H1 (cell line): ENCODE data around the gene TRABD2B. TPM values are rescaled to one million over a fixed set of nuclear protein-coding genes. Genes with fewer than 3 reads are reported as not detected.

Experiments
- CTCF ChIA-PET: fragments of 300-600 bp; sonication (Branson Sonifier 250); formaldehyde crosslinking; loops from one replicate; lab custom pipeline; 2021; ENCODE audit not compliant: partially characterized antibody; lab: Charles Lee
- POLR2A ChIA-PET: fragments of 300-600 bp; sonication (Branson Sonifier 250); formaldehyde crosslinking; loops from one replicate; lab custom pipeline; 2021; ENCODE audit warnings: inconsistent platforms; ENCODE audit not compliant: partially characterized antibody; lab: Charles Lee
- DNase-seq, 2 experiments: peaks; one replicate each; pipeline versions ENCODE4 v3.0.0 to v3.0.0-alpha.2; 2010 to 2022; ENCODE audit warnings: low spot score in 2 of 2, low read depth in 1 of 2, mixed read lengths in 1 of 2
- FAIRE-seq: peaks from 2 replicates; lab custom pipeline; 2011; peaks lifted over from hg19 to GRCh38; lab: Jason Lieb, UNC
- H2AFZ ChIP-seq: 2 replicates; pipeline ENCODE4 v1.8.1; 2012; ENCODE audit warnings: low read length, inconsistent platforms
- H2AK5ac ChIP-seq: 2 replicates; pipeline ENCODE4 v1.6.1; 2013; ENCODE audit warnings: low read depth, low read length
- H2BK120ac ChIP-seq: replicated peaks from 2 replicates; pipeline ENCODE3; 2013; ENCODE audit warnings: low read depth, low read length, inconsistent platforms
- H2BK12ac ChIP-seq: 2 replicates; pipeline ENCODE4 v1.6.1; 2013; ENCODE audit warnings: low read depth, low read length
- H2BK15ac ChIP-seq: 2 replicates; pipeline ENCODE4 v1.6.1; 2013; ENCODE audit warnings: low read length
- H2BK20ac ChIP-seq: 2 replicates; pipeline ENCODE4 v1.6.1; 2013; ENCODE audit warnings: low read length
- H2BK5ac ChIP-seq: 2 replicates; pipeline ENCODE4 v1.6.1; 2013; ENCODE audit warnings: low read depth, low read length
- H3K14ac ChIP-seq: 2 replicates; pipeline ENCODE4 v1.6.1; 2013; ENCODE audit warnings: inconsistent platforms; ENCODE audit not compliant: insufficient read length
- H3K18ac ChIP-seq: 2 replicates; pipeline ENCODE4 v1.6.1; 2013; ENCODE audit warnings: low read length; ENCODE audit errors: extremely low read depth
- H3K23ac ChIP-seq: 2 replicates; pipeline ENCODE4 v1.6.1; 2013; ENCODE audit warnings: inconsistent platforms; ENCODE audit not compliant: insufficient read length
- H3K23me2 ChIP-seq: 2 replicates; pipeline ENCODE4 v1.6.1; 2013; ENCODE audit warnings: low read depth, low read length
- H3K27ac ChIP-seq: 2 replicates; pipeline ENCODE4 v1.6.1; 2011; ENCODE audit warnings: low read depth, low read length, inconsistent platforms
- H3K27me3 ChIP-seq, 4 experiments: replicated peaks in 1 of 4; 1 replicate in 1 of 4; 2 replicates in 3 of 4; pipeline versions ENCODE4 v1.6.1 to v1.8.1; 2011 to 2013; ENCODE audit warnings: low read length in 3 of 4, mild to moderate bottlenecking in 3 of 4, inconsistent platforms in 2 of 4, mixed read lengths in 2 of 4, moderate library complexity in 1 of 4; ENCODE audit not compliant: control insufficient read depth in 3 of 4, insufficient read depth in 3 of 4; ENCODE audit errors: extremely low read depth in 1 of 4
- H3K36me3 ChIP-seq, 4 experiments: 2 replicates each; pipeline versions ENCODE4 v1.6.1 to v1.8.1; 2011 to 2013; ENCODE audit warnings: mild to moderate bottlenecking in 4 of 4, low read length in 3 of 4, moderate library complexity in 2 of 4, control low read depth in 1 of 4, inconsistent platforms in 1 of 4; ENCODE audit not compliant: insufficient read depth in 4 of 4, control insufficient read depth in 2 of 4
- H3K4ac ChIP-seq: replicated peaks from 2 replicates; pipeline ENCODE3; 2013; ENCODE audit warnings: low read length, low read depth, mixed read lengths, inconsistent platforms; ENCODE audit not compliant: insufficient read length
- H3K4me1 ChIP-seq, 4 experiments: replicated peaks in 1 of 4; 1 replicate in 1 of 4; 2 replicates in 3 of 4; pipeline versions ENCODE4 v1.6.1 to v1.8.1; 2011 to 2013; ENCODE audit warnings: low read length in 3 of 4, inconsistent platforms in 2 of 4, mixed read lengths in 1 of 4; ENCODE audit not compliant: insufficient read depth in 4 of 4, control insufficient read depth in 3 of 4
- H3K4me2 ChIP-seq, 2 experiments: 2 replicates each; pipeline versions ENCODE4 v1.6.1 to v1.8.1; 2011 to 2013; ENCODE audit warnings: low read depth in 2 of 2, low read length in 2 of 2, control low read depth in 1 of 2, inconsistent platforms in 1 of 2, mild to moderate bottlenecking in 1 of 2; ENCODE audit not compliant: insufficient read depth in 1 of 2
- H3K4me3 ChIP-seq, 4 experiments: fragments of 200-600, 300-600 bp in 1 of 4; sonication (generic), shearing (Covaris generic), sonication (Bioruptor Twin) in 1 of 4; 2 replicates each; pipeline versions ENCODE4 v1.5.1 to v1.8.1; 2011 to 2016; ENCODE audit warnings: low read length in 4 of 4, low read depth in 3 of 4, control low read depth in 2 of 4, inconsistent platforms in 2 of 4, mild to moderate bottlenecking in 2 of 4, mixed read lengths in 1 of 4, moderate library complexity in 1 of 4; ENCODE audit not compliant: insufficient read depth in 2 of 4; ENCODE audit errors: extremely low read depth in 1 of 4
- H3K56ac ChIP-seq: replicated peaks from 2 replicates; pipeline ENCODE3; 2013; ENCODE audit warnings: low read depth, mild to moderate bottlenecking, mixed read lengths, low read length, inconsistent platforms; ENCODE audit not compliant: insufficient read length
- H3K79me1 ChIP-seq: 2 replicates; pipeline ENCODE4 v1.6.1; 2013; ENCODE audit warnings: low read depth, low read length, control low read depth
- H3K79me2 ChIP-seq, 2 experiments: 2 replicates each; pipeline versions ENCODE4 v1.6.1 to v1.8.1; 2012 to 2013; ENCODE audit warnings: low read length in 2 of 2, mild to moderate bottlenecking in 2 of 2, inconsistent platforms in 1 of 2; ENCODE audit not compliant: insufficient read depth in 2 of 2, control insufficient read depth in 1 of 2
- H3K9ac ChIP-seq, 4 experiments: replicated peaks in 1 of 4; 1 replicate in 1 of 4; 2 replicates in 3 of 4; pipeline versions ENCODE4 v1.6.1 to v1.8.1; 2011 to 2013; ENCODE audit warnings: low read depth in 3 of 4, low read length in 3 of 4, control low read depth in 2 of 4, mild to moderate bottlenecking in 2 of 4, moderate library complexity in 2 of 4, inconsistent platforms in 1 of 4; ENCODE audit errors: extremely low read depth in 1 of 4
- H3K9me3 ChIP-seq, 2 experiments: 2 replicates each; pipeline versions ENCODE4 v1.6.1 to v1.8.1; 2012 to 2013; ENCODE audit warnings: mild to moderate bottlenecking in 2 of 2, moderate library complexity in 2 of 2, control low read depth in 1 of 2, inconsistent platforms in 1 of 2, low read depth in 1 of 2, low read length in 1 of 2, mixed read lengths in 1 of 2; ENCODE audit not compliant: insufficient read depth in 2 of 2
- H4K20me1 ChIP-seq, 2 experiments: replicated peaks in 1 of 2; 2 replicates each; pipeline versions ENCODE3 to v1.8.1; 2011 to 2013; ENCODE audit warnings: inconsistent platforms in 2 of 2, low read length in 2 of 2, mild to moderate bottlenecking in 1 of 2; ENCODE audit not compliant: insufficient read depth in 2 of 2, control insufficient read depth in 1 of 2
- H4K5ac ChIP-seq: 2 replicates; pipeline ENCODE4 v1.6.1; 2013; ENCODE audit warnings: low read length, low read depth, mixed read lengths, inconsistent platforms; ENCODE audit not compliant: insufficient read length
- H4K8ac ChIP-seq: 2 replicates; pipeline ENCODE4 v1.8.0; 2013; ENCODE audit warnings: mild to moderate bottlenecking, moderate library complexity, low read length, inconsistent platforms; ENCODE audit not compliant: insufficient read depth; ENCODE audit errors: extremely low read depth
- H4K91ac ChIP-seq: replicated peaks from 2 replicates; pipeline ENCODE3; 2013; ENCODE audit warnings: low read length, mixed read lengths, inconsistent platforms; ENCODE audit not compliant: insufficient read length
- KDM1A ChIP-seq: fragments of 200-600, 300-600 bp; sonication (generic); IDR thresholded peaks from 2 replicates; pipeline ENCODE4 v1.7.1; 2016; ENCODE audit warnings: mild to moderate bottlenecking, low read length, borderline replicate concordance
- NANOG ChIP-seq: IDR thresholded peaks from 2 replicates; pipeline ENCODE4 v1.6.1; 2011; ENCODE audit warnings: low read length, low read depth, mild to moderate bottlenecking, inconsistent platforms; ENCODE audit not compliant: insufficient read depth, poor library complexity, severe bottlenecking
- WGBS, 2 experiments: shearing (Covaris generic) in 1 of 2; methylation state at CpG; one replicate each; pipeline versions ENCODE4 v1.1.6 to v1.1.7; 2013 to 2015; ENCODE audit warnings: low lambda C conversion rate in 2 of 2, mixed read lengths in 2 of 2, inconsistent platforms in 1 of 2, low coverage in 1 of 2, missing lambda C conversion rate in 1 of 2; ENCODE audit not compliant: insufficient replicate concordance in 2 of 2, insufficient coverage in 1 of 2, insufficient read length in 1 of 2; ENCODE audit errors: extremely low coverage in 1 of 2, missing lambda C conversion rate in 1 of 2; 5-methylcytosine and 5-hydroxymethylcytosine counted together
- polyA plus RNA-seq, 7 experiments: library from polyadenylated mRNA; depleted of rRNA in 3 of 7; stranded (reverse) in 5 of 7; unstranded in 2 of 7; fragments of >200 nt in 5 of 7; fragments of 200-250 nt in 2 of 7; gene quantifications; 1 replicate in 5 of 7; 2 replicates in 1 of 7; 4 replicates in 1 of 7; pipeline versions ENCODE4 v1.2.1 to v1.2.3, GENCODE V29; 2011 to 2013; ENCODE audit warnings: missing spikeins in 2 of 7, mixed read lengths in 2 of 7
- total RNA-seq: library from RNA; stranded (reverse); fragmentation: NEBNext Ultra II Directional; extraction: Animal tissue kit (Norgen Biotek cat#: 25700); gene quantifications from 2 replicates; pipeline ENCODE4 v1.2.1, GENCODE V29; 2021

The TRABD2B gene
- total and polyA plus RNA-seq, 2 of the 8 experiments (the other 6 are each of a cell fraction or from before 2014, with no cell fraction given): 0.95 to 3.4 TPM

DNA sequence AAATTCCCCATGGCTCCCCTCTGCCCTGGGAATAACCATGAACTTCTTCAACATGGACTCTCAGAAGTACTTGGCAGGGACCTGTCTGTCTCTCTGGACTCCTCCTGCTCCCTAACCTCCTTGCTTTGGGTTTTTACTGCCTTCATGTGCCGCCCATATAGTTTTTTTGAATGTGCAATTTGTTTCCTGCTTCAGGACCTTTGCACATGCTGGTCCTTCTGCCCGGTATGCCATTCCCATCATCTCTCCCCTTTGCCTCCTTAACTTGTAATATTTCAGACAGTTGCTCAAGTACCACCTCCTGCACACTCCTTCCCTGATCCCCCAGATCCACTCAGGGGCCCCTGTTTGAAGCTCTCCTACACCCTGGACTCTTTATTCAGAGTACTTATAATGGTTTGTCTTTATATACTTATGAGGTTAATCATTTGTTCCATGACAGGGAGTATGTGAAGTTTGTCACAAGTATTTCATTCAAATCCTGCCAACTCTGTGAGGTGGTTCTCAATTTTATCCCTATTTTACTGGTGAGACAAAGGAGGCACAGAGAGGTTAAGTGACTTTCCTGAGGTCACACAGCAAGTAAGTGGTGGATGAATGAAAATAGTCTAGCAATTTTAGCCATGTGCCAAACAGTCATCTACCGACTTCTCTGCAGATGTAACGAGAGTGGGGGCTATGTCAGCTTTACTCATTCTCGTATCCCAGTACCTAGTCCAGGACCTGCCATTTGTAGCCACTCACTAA lies 180.7 kb downstream of the TRABD2B start:
- CTCF ChIA-PET: interaction anchor here (0.9 to 1.8 kb wide), 3 partner anchors 10 to 226 kb away, joined by 3 to 5 read pairs (median 3); no protein-coding TSS in a partner anchor

More for the DNA sequence above, 180.7 kb downstream of the TRABD2B start:
- H3K27ac ChIP-seq: no peak overlapping the region
- H3K4me2 ChIP-seq: no peak overlapping the region
- no peak for DNase-seq
- no peak overlapping the region for H2BK15ac ChIP-seq
- no peaks in the 10 kb centered on the region for H3K23me2 ChIP-seq
- H3K79me1 ChIP-seq: no peaks in the 10 kb centered on the region
- no peak overlapping the region for H4K8ac ChIP-seq
- H3K27me3 ChIP-seq: no peaks in the 10 kb centered on the region
- no peaks in the 10 kb centered on the region for H3K36me3 ChIP-seq
- TF ChIP-seq KDM1A: peak; percentile 82; the same call in 1 of the 2 replicates
- TF ChIP-seq NANOG: no peak
- no peak overlapping the region for H3K18ac ChIP-seq
- H3K79me2 ChIP-seq: no peaks in the 10 kb centered on the region
- no peak overlapping the region for H3K56ac ChIP-seq
- POLR2A ChIA-PET: no interaction called here
- no peak overlapping the region for H2BK12ac ChIP-seq
- no peak overlapping the region for H3K4me3 ChIP-seq
- H3K4ac ChIP-seq: no peak overlapping the region
- no peaks in the 10 kb centered on the region for H3K9me3 ChIP-seq
- no peak overlapping the region for H2BK120ac ChIP-seq
- H3K9ac ChIP-seq: no peak overlapping the region
- FAIRE-seq: no peak
- no peak overlapping the region for H3K14ac ChIP-seq
- no peak overlapping the region for H2BK5ac ChIP-seq
- no peak overlapping the region for H2AK5ac ChIP-seq
- H4K5ac ChIP-seq: no peak overlapping the region
- 90% methylated on average over 5 of the region's 5 CpGs; no CpG with 5 or more reads in 1 of the 2 experiments for WGBS, 2 experiments
- H4K91ac ChIP-seq: no peak overlapping the region
- no peak overlapping the region for H2BK20ac ChIP-seq
- no peak overlapping the region for H3K23ac ChIP-seq
- peaks cover 0 to 2% of the 10 kb centered on the region in 2 experiments for H4K20me1 ChIP-seq
- peaks cover 0 to 7% (median 1%) of the 10 kb centered on the region in 4 experiments; a peak in 3 of 7 replicates for H3K4me1 ChIP-seq
- no peak overlapping the region for H2AFZ ChIP-seq
